ENCODE measurements around the gene GPR62.
A peak's percentile ranks its signal among the peaks of the same experiment; 100 is the strongest.

The GPR62 gene

GRCh38 chr3:51994530-51994929 lies 39.3 kb downstream of the GPR62 start:
- no peak for DNase-seq

- peak; percentile 68 for DNase-seq
Measured at GRCh38 chr3:51995346-51996163, 40.4 kb downstream of the GPR62 start, which contains the start of gene RPL29. TSS of gene RPL29 (minus strand) at chr3:51995895. CDS start at chr3:51995461, 434 bp downstream.

- no peak for DNase-seq
Measured at GRCh38 chr3:51997172-51997571, 42.0 kb downstream of the GPR62 start.

GRCh38 chr3:51997935-51998596 lies 42.9 kb downstream of the GPR62 start:
- DNase-seq: no peak

GRCh38 chr3:51998774-51999173 lies 43.6 kb downstream of the GPR62 start:
- DNase-seq: no peak

GRCh38 chr3:51999846-52000245 lies 44.7 kb downstream of the GPR62 start:
- no peak for DNase-seq

- peak; percentile 17 for DNase-seq
Measured at GRCh38 chr3:52001443-52001974, 46.3 kb downstream of the GPR62 start.

GRCh38 chr3:52002748-52003147 lies 47.6 kb downstream of the GPR62 start:
- no peak for DNase-seq

- peak; percentile 28 for DNase-seq
Measured at GRCh38 chr3:52004163-52004787, 49.1 kb downstream of the GPR62 start.

GRCh38 chr3:52004906-52005395 lies 49.8 kb downstream of the GPR62 start:
- DNase-seq: no peak

- DNase-seq: peak; percentile 10
Measured at GRCh38 chr3:52005571-52005986, 50.4 kb downstream of the GPR62 start.

- DNase-seq: no peak
Measured at GRCh38 chr3:52006017-52006819, 51.0 kb downstream of the GPR62 start.

GRCh38 chr3:52006820-52007133 lies 51.6 kb downstream of the GPR62 start:
- no peak for DNase-seq

Data from NCI-H1694 treated with DMSO at 0.1 percent for 48 hours (cell line).